KMS-11 (cell line): ENCODE measurements around the gene RHBDD3.

Experiments
- H2AFZ ChIP-seq: fragments of 200-600 bp; sonication (generic); 2 replicates; pipeline ENCODE4 v1.6.1; 2016; ENCODE audit warnings: antibody characterized with exemption, mixed run types, low read depth
- H3K27ac ChIP-seq: fragments of 200-600 bp; sonication (generic); 2 replicates; pipeline ENCODE4 v1.6.1; 2016; ENCODE audit warnings: mild to moderate bottlenecking, mixed run types
- H3K27me3 ChIP-seq: fragments of 200-600 bp; sonication (generic); 2 replicates; pipeline ENCODE4 v1.6.1; 2017; ENCODE audit warnings: mild to moderate bottlenecking, low read depth, mixed run types, moderate library complexity; ENCODE audit not compliant: insufficient read depth
- H3K36me3 ChIP-seq: fragments of 200-600 bp; sonication (generic); 2 replicates; pipeline ENCODE4 v1.6.1; 2017; ENCODE audit warnings: mild to moderate bottlenecking, mixed run types; ENCODE audit not compliant: insufficient read depth
- H3K4me1 ChIP-seq: fragments of 200-600 bp; sonication (generic); 2 replicates; pipeline ENCODE4 v1.6.1; 2016; ENCODE audit warnings: mild to moderate bottlenecking, low read depth, mixed run types; ENCODE audit not compliant: poor library complexity, severe bottlenecking
- H3K4me2 ChIP-seq: fragments of 200-600 bp; sonication (generic); 2 replicates; pipeline ENCODE4 v1.7.0; 2016; ENCODE audit warnings: mild to moderate bottlenecking, mixed run types
- H3K4me3 ChIP-seq: fragments of 200-600 bp; sonication (generic); IDR thresholded peaks from 2 replicates; pipeline ENCODE4 v1.6.1; 2017; ENCODE audit warnings: low read depth, low read length, mixed read lengths; ENCODE audit not compliant: insufficient read depth
- H3K79me2 ChIP-seq: fragments of 200-600 bp; sonication (generic); 2 replicates; pipeline ENCODE4 v1.6.1; 2016; ENCODE audit warnings: low read depth, mixed run types; ENCODE audit not compliant: insufficient read depth
- H3K9ac ChIP-seq: fragments of 200-600 bp; sonication (generic); 2 replicates; pipeline ENCODE4 v1.6.1; 2016; ENCODE audit warnings: mild to moderate bottlenecking, mixed run types
- H4K20me1 ChIP-seq: fragments of 200-600 bp; sonication (generic); 2 replicates; pipeline ENCODE4 v1.6.1; 2016; ENCODE audit warnings: mild to moderate bottlenecking, mixed run types; ENCODE audit not compliant: insufficient read depth
- CTCF ChIP-seq: fragments of 200-600 bp; sonication (generic); conservative IDR thresholded peaks from 2 replicates; pipeline ENCODE4 v1.6.1; 2017; ENCODE audit warnings: low read depth, mild to moderate bottlenecking, antibody characterized with exemption, low read length, moderate library complexity, mixed read lengths

Gene RHBDD3

GRCh38 chr22:29217827-29218757, 49.7 kb downstream of the RHBDD3 start:
- Histone ChIP-seq H3K27me3 (no peaks in the 10 kb centered on the region), H3K4me2 (no peak overlapping the region), H3K4me1 (peaks cover 4% of the 10 kb centered on the region), H3K79me2 (no peaks in the 10 kb centered on the region), H3K36me3 (no peaks in the 10 kb centered on the region), H3K4me3 (no peak overlapping the region), H4K20me1 (no peaks in the 10 kb centered on the region), H3K27ac (no peak overlapping the region), H3K9ac (no peak overlapping the region), H2AFZ (no peak overlapping the region)
- no peak for TF ChIP-seq CTCF

DNA sequence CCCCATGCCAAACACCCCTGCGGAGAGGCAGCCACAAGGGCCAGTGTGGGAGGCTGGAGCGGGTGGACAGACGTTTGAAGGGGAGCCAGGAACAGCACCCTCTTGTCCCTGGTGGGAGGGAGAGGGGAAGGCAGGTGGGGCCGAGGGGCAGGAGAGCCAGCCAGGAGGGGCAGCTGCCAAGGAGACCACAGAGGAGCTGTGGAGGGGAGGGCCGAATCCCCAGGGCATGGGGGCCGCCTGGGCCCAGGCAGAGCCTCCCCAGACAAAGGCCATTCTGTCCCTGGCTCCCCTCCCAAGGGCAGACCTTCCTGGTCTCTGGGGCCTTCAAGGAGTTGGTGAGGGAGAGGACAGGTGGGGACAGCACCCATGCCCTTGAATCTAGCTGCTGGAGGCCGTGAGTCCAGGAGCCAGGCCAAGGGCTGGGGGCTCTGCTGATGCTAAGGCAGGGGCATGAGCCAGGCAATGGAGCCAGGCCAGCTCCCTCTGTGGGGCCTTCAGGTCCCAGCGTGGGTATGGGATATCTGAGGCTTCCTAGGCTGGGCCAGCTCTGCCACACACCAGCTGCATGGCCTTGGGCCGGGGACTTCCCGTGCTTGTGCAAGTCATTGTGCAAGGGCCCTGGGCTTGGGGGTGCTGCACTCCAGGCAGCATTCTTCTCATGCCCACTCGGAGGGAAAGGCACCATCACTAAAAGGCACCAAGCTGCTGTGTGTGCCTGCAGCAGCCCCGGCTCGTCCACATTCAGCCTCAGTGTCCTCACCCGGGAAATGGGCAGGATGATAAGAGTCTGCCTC, 50.7 kb downstream of the RHBDD3 start:
- H2AFZ ChIP-seq, result no peak overlapping the region
- H4K20me1 ChIP-seq, result no peaks in the 10 kb centered on the region
- H3K27me3 ChIP-seq, result no peaks in the 10 kb centered on the region
- H3K79me2 ChIP-seq, result no peaks in the 10 kb centered on the region
- H3K9ac ChIP-seq, result no peak overlapping the region
- no peak overlapping the region for H3K4me3 ChIP-seq
- no peak for TF ChIP-seq CTCF
- peaks cover 4% of the 10 kb centered on the region for H3K4me1 ChIP-seq
- no peaks in the 10 kb centered on the region for H3K36me3 ChIP-seq
- no peak overlapping the region for H3K27ac ChIP-seq
- H3K4me2 ChIP-seq, result no peak overlapping the region

DNA sequence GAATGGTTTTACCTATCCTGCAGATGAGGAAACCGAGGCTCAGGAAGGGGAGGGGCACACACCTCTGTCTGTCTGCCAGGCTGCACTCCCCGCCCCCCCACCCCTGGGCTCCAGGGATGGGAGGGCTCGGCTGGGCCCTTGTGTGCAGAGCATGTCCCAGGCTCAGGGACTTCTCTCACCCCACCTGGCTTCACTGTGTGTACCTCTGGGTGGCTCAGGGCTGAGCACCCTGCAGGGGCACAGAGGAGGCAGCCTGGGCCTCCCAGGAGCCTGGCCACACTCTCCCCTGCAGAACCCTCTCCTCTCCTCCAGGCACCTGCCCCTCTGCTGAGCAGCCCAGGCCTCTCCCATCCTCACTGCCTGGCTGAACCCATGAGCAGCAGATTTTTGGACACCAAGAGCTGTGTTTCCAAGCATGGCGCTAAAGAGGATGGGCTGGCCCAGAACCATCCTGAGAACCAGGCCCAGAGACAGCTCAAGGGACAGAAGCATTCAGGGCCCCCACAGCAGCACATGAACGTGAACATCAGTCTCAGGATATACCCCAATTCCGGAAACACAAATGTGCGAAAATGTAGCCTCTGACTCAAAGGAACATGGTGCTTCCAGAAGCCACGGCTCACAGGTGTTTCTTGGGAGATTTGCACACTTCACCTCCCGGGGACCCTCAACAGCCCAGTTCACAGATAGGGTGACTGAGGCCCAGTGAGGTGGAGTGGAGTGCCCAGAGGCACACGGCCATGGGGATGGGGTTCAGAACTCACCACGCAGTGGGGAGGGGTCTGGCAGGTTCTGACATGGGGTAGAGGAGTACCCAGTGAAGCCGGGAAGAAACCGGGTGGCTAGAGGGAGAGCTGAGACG, 51.5 kb downstream of the RHBDD3 start:
- H3K27me3 ChIP-seq, result no peaks in the 10 kb centered on the region
- H2AFZ ChIP-seq, result no peak overlapping the region
- H3K79me2 ChIP-seq, result no peaks in the 10 kb centered on the region
- no peak overlapping the region for H3K4me3 ChIP-seq
- H3K4me1 ChIP-seq, result peaks cover 4% of the 10 kb centered on the region
- no peak for TF ChIP-seq CTCF
- H3K9ac ChIP-seq, result no peak overlapping the region
- no peaks in the 10 kb centered on the region for H3K36me3 ChIP-seq
- no peak overlapping the region for H3K27ac ChIP-seq
- no peak overlapping the region for H3K4me2 ChIP-seq
- no peaks in the 10 kb centered on the region for H4K20me1 ChIP-seq
